Peyer's patch (tissue), 4 donors: ENCODE measurements around the gene SH2D3A.

Experiments used
- POLR2A ChIP-seq, 2 donors: fragments of 450-650 bp; IDR thresholded peaks; one replicate each; pipeline ENCODE4 v1.5.1; 2017; ENCODE audit warnings: antibody characterized with exemption in 2 of 2, mild to moderate bottlenecking in 2 of 2, moderate library complexity in 2 of 2
- TF ChIP-seq, protein P1 (sequence below), 6 experiments: fragments of 450-650 bp in 4 of 6; fragments of 200-600 bp in 2 of 6; sonication (generic) in 1 of 6; IDR thresholded peaks; one replicate each; pipeline ENCODE4 v1.5.1; 2017 to 2019; ENCODE audit warnings: antibody characterized with exemption in 6 of 6, mild to moderate bottlenecking in 3 of 6, moderate library complexity in 1 of 6

DNA sequence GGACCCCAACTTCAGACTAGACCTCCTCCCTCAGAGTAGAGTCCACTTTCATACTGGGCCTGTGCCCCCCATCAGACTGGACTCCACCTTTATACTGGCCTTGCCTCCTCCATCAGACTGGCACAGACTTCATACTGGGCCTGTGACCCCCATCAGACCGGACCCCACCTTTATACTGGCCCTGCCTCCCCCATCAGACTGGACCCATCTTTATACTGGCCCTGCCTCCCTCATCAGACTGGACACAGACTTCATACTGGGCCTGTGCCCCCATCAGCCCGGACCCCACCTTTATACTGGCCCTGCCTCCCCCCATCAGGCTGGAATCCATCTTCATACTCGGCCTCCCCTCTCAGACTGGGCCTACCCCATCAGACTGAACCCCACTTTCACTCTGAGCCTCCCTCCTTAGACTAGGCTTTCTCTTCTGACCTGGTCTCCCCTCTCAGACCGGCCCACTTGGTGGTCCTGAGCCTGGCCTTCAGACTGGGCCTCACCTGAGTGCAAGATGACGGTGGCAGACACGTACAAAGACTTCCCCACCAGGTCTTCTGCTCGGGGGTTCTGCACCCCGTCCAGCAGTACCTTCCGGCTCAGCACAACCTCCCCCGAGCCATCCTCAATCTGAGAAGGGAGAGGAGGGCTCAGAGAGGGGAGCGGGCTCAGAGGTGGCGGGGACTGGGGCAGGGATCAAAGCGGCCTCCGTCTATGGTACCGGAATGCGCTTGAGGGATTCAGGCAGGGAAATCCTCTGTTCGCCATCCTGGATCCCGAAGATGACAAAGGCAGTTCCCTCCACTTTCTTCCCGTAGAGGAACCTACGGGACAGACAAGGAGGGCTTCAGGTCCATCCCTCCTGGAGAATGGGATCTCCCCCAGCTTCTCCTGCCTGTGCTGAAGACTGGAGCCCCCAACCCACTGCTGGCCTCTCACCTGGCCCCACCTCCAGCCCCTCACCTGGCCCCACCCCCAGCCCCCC is 54.3 kb downstream of the SH2D3A start:
- TF ChIP-seq, protein P1, sequence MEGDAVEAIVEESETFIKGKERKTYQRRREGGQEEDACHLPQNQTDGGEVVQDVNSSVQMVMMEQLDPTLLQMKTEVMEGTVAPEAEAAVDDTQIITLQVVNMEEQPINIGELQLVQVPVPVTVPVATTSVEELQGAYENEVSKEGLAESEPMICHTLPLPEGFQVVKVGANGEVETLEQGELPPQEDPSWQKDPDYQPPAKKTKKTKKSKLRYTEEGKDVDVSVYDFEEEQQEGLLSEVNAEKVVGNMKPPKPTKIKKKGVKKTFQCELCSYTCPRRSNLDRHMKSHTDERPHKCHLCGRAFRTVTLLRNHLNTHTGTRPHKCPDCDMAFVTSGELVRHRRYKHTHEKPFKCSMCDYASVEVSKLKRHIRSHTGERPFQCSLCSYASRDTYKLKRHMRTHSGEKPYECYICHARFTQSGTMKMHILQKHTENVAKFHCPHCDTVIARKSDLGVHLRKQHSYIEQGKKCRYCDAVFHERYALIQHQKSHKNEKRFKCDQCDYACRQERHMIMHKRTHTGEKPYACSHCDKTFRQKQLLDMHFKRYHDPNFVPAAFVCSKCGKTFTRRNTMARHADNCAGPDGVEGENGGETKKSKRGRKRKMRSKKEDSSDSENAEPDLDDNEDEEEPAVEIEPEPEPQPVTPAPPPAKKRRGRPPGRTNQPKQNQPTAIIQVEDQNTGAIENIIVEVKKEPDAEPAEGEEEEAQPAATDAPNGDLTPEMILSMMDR (IDR thresholded peaks at IDR 0.05): no peak
- TF ChIP-seq POLR2A (IDR thresholded peaks at IDR 0.05): no peak
